Activated CD8-positive, alpha-beta memory T cell treated with anti-CD3 and anti-CD28 coated beads for 24 hours (primary cell): Measurements from ENCODE around the gene COL13A1.

Source experiments
- DNase-seq: peaks from one replicate; pipeline ENCODE4 v3.0.0-alpha.2; 2020

COL13A1 gene

DNA sequence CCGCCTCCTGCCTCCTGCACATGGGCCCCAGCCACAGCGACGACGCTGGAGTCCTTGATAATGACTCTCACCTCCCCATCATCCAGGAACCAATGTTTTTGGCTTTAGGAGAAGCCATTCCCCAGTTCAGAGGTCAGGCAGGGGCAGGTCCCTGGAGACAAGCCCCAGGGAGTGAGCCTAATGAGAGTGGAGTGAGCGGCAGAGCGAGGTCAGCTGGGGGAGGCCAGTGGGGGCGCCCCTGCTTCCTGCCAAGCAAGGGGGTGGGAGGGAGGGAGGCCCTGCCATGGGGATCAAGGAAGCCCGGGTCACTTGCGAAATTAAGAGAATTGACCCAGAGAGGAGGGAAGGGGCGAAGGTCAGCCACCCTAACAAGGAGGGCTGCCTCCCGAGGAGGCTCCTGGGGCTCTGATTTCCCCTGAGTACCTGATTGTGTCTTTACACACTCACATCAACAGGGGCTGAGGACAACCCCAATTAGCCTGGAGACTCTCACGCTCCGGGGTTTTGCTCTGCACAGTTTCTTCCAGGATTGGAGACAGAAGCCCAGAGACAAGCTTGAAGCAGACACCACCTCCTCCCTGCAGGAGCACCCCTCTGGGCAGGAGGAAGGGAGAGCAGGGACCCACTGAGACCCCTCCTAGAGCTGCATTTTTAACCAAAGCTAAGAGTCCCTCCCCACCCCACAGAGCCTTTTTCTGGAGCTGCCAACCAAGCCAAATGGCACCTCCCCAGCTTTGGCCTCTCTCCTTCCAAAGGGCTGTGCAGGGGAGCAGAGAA is 112.1 kb downstream of the COL13A1 start:
- no peak for DNase-seq

DNA sequence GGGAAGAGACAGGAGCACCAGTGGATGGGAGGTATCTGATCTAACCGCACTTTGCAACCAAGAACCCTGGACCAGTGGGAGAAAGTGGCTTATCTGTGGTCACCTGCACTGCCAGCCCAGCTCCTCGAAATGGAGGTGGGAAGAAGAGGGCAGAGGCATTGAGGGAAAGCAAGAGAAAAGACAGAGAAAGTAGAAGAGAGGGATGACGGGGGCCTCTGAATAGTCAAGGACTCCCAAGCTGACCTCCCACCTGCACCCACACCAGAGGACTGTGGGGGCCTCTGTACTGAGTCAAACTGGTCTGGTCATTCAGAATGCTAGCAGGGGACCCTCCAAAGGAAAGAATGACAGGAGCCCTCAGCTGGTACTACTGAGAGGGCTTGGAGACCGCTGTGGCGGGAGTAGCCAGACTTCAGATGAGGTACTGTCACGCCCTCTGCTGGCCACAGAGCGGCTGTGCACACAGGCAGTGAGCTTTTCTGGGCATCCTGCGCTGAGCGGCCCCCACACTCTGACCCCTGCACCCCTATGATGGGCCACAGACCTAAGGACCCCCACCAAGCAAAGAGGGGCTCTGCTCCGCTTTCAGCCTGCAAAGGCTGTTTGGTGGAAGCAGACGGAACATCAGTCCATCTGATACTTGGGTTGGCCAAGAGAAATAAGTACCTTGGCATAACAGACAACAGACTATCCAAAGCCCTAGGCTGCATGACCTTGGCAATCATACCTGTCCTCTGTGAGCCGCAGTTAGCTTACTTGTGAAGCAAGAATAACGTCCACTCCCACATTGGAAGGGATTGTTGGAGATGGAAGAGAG is 112.9 kb downstream of the COL13A1 start:
- DNase-seq, result peak; percentile 81

DNA sequence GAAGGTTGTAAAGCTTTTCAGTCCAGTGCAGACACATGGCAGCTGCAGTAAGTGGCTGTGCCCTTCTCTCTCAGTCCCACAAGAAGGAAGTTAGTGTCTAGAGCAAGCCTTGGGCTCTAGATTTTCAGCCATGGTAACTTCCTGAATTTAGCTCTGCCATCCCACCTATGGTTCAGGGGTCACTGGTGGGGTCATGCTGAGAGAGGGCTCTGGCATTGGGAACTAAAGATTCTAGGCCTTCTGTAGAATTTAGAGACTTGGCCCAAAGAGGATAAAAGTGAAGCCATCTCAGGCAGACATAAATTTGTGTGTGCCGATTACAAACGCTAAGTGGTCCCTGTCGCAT is 113.5 kb downstream of the COL13A1 start:
- DNase-seq, result no peak

DNA sequence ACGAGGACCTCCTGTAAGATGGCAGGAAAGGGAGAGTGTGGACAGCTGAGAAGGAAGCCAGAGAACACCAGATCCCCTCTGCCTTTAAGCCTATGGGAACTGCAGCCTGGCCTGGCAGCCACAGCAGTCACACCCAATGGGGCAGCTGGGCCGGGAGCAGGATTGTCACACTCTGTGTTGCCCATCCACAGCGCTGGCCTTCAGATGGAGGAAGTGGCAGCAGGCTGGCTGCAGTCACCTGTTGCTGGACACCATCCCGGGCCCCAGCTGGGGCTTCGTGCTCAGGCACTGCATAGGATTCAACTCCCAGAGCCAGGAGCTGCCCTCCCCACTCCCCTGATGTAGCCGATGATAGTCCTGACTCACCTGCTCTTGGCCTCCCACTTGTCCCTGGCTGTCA is 114.4 kb downstream of the COL13A1 start:
- no peak for DNase-seq

DNA sequence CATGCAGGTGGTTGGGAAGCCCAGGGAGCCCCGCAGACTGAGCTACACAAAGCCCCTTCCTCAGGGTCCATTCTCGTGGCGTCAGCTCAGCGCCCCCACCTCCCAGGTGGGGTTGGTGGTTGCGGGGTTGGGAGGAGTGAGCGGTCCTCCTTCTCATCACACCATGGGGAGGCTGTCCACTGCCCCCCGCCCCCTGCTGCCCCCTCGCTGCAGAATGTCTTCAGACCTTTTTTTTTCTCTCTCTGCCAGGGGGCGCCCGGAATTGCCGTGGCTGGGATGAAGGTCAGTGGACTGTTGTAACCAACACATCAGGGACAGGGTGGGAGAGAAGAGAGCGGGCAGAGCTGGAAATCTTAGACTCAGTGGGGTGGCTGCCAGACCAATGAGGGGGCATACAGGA is 116.3 kb downstream of the COL13A1 start:
- DNase-seq, result no peak

DNA sequence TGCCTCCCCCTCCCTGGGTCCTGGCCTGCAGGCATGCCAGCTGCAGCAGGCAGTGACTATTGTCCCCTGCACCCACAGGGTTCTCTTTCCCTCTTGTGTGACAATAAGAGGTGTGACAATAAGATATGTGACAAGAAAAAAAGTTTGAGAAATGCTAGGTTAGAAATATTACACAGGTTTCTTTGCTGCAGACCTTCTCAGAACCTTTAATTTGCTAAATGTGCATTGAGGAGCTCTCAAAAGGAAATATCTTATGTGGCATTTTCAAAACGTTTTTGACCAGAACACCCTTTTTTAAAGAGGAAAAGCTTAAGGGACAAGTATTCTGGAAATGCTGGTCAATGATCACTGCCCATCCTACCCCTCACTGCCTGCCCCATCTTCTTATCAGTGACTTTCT is 117.5 kb downstream of the COL13A1 start:
- no peak for DNase-seq

DNA sequence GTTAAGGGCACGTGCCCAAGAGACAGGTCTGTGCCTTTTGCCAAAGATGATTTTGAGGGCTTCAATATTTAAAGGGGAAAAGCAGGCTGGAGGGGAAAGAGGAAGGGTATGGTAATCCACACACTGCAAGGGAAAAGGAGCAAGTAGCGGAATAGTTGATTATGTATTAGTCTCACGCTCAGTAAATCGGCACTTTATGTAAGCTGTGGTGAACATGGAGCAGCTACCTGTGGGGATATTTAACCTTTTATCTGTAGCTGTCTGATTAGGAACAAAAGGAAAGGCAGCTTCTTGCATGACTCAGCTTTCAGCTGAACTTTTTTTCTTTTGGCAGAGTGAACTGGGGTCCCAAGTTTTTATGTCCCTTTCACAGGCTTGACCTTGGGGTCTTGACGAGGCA is 123.4 kb downstream of the COL13A1 start:
- DNase-seq, result no peak

DNA sequence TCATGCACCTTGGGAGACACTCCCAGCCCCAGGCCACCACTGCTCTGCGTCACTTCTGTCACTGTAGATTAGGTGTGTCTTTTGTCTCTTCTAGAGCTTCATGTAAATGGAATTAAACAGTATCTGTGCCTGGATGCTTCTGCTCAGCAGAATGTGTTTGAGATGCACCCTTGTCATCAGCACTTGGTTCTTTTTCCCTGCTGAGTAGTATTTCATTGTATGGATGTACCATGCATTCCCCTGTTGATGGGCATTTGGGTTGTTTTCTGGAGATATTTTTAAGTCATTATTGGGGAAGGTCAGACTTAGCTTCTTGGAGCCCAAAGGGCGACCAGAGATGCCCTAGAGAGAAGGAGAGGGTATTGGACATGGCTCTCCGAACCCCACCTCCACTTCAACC is 126.6 kb downstream of the COL13A1 start:
- DNase-seq, result no peak

DNA sequence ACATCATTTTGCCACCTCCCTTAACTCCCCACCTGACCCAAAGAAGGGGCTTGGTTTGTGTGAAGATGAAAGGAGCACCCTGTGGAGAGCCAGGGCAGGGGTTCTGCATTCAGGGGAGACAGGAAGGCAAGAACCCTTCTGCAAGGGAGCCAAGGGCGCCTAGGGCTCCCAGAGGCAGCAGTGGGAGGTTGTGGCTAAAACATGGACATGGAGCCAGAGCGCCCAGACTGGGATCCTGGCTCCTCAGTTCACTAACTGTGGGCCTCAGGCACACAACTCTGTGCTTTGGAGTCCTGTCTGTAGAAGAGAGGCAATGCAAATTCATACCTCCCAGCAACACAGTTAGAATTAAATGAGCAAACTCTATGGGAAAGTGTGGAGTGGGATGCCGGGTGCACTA is 127.9 kb downstream of the COL13A1 start:
- DNase-seq, result no peak

DNA sequence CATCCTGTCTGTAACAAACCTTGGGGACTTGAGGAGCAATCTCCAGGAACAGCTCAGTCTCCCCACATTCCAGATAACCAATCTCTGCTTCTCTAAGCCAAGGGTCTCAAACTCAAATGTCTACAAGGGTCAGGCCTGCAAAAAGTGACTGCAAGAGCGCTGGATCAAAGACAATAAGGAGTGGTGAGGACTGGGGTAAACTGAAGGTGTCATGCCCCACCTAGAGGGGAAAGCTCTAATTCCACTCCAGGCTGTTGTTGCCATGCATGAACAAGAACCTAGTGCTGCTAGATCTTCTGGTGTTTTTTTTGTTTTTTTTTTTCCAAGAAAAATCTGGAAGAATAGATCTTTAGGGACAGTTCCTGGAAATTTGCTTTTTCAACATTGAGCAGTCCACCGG is 133.1 kb downstream of the COL13A1 start:
- no peak for DNase-seq

DNA sequence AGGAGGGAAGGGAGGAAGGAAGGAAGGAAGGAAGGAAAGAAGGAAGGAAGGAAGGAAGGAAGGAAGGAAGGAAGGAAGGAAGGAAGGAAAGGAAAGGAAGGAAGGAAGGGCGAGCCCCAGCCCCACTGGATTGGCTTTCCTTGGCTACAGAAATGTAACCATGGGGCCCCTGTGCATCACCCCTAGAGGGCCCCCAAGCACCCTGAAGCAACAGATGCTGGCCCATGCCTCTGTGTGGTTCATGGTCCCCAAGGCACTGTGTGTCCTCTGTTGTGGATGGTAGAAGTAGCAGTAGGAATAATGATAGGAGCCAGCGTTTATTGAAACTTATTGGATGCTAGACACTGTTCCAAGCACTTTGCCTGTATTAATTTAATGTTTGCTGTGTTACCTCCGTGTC is 134.4 kb downstream of the COL13A1 start:
- DNase-seq, result no peak

DNA sequence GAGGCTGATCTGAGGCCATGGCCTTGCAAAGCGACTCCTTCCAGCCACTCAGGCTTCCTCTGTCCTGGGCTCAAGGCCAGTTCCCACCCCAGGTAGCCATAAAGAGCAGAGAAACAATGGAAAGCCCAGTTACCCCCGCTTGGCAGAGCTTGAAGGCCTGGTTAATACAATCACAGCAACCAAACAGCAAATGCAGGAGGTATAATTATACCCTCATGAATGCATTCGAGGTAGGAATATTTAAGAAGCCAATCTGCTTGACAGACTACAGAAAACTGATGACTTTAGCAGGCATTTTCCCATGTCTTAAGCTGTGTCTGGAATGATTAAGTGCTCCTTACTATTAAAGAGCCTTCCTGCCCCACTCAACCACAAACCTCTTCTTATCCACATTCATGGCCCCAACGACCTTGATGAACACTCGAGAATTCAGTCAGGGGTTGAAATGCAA is 136.9 kb downstream of the COL13A1 start:
- DNase-seq, result no peak

DNA sequence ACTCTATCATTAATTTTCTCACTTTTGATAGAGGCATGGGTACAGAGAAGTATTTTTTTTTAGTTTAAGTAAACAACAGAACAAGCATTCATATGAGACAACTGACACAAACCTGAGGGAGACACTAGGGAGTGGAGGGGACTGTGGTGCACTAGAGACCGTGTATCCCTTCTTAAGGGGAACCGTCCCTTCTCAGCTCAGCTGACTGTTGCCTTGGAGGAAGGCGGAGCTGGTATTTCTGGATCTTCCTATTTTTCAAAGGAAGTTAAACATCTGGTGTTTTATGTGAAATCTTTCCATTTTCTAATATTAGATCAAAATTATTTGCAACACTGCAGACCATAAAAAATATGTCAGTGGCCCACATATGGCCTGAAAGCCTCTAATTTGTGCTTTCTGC is 137.4 kb downstream of the COL13A1 start:
- DNase-seq, result no peak

DNA sequence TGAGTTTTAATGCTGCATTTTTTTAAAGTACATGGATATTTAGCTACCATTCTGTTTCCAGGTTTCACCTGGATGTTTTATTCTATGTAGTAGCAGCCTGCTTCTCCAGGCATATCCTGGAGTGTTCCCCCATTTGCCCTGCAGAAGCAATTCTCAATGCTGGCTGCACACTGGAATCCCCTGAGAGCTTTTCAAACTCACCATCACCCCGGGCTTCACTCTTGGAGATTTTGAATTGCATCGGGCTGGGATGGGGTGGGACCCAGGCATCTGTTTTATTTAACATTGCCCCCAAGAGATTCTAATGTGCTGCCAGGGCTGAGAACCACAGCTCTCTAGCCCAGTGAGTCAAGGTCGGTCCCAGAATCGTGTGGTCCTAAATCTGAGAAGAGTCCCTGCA is 137.8 kb downstream of the COL13A1 start:
- DNase-seq, result no peak

DNA sequence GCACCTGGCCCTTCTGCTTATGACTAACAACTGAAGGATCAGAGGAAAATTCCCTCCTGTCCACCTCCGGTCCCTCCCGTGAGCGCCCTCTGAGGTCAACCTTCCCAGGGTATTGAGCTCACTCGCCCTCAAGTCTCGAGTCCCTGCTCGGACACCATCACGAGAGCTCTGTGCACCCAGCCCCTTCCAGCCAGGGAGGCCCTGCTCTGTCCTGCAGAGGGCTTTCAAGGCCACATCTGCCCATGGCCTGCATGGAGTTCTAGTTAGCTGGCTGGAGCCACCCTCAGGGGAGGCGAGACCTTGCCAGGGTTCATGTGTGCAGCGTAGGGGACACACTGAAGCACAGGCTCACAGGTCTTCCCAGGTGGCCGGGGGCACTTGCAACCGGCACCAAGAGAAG is 140.0 kb downstream of the COL13A1 start:
- no peak for DNase-seq

DNA sequence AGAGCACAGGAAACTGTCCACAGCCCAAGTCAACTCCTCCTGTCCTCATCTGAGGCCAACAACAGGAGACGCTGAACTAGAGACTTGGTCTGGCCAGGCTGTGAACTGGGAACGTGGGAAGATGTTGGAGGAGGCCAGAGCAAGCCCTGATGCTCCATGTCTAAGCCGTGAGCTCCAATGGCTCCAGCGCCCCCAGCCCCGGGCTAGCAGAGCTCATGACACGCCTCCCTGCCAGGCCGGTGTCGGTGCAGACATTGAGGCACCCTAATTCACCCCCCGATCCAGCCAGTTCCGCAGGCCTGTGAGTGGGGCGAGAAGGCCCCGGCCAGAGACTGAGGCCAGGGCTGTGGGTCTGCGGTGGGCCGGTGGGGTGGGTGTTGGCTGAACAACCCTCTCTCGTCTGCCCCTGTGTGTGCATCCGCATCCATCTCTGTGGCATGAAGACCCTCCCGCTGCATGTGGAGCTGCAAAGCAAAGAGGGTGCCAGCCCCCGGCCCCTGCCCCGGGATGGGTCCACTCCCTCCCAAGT is 141.7 kb downstream of the COL13A1 start:
- DNase-seq, result no peak

DNA sequence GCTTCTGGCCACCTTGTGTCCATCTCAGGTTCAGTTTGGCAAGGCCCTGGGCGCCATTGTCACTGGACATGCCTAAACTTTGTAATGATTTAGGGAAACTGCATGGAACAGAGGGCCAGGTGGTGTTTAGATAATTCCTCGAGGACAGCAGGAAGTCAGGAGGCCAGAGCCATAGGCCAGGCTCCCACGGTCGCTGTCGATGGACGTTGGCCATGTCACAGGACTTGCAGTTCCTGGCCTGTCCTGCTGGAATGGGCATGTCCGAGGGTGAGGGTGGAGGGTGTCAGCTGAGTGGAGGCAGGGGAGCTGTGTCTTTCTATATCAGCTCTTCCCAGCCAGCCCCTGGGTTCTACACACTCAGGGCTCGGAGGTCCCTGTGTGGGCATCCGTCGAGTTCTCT is 143.1 kb downstream of the COL13A1 start:
- DNase-seq, result no peak

DNA sequence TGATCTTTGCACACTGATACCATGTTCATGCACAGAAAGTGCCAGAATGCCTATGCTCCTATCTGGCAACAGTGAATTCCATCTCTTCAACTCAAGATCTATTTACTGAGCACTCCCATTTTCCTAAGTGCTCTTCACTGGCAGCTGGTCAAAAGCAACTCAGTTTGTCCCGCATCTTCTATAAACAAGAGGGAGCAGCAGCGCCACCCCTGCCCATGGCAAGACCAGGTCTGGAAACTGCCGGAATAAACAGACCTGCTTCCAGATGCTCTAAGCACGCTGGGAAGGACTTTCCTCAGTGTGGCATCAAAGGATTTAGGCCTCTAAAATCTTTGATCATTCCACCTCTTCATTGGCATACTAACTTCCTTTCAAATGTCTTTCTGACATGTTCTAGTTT is 146.6 kb downstream of the COL13A1 start:
- no peak for DNase-seq

DNA sequence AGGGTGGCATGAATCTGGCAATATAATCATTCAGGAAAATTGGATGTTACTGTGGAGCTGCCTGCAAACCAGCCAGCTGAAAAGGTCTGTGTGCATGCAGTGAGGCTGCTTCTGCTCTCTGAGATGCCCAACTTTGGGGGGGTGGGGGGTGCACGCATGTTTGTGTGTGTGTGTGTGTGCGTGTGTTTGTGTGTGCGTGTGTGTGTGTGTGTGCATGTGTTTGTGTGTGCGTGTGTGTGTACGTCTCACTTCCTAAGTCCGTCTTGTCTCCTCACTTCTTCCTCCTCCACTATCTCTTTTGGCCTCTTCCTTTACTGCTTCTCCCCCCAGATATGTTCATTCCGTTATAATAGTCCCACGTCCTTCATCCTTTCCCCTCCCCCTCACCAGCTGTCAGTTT is 148.1 kb downstream of the COL13A1 start:
- DNase-seq, result no peak

DNA sequence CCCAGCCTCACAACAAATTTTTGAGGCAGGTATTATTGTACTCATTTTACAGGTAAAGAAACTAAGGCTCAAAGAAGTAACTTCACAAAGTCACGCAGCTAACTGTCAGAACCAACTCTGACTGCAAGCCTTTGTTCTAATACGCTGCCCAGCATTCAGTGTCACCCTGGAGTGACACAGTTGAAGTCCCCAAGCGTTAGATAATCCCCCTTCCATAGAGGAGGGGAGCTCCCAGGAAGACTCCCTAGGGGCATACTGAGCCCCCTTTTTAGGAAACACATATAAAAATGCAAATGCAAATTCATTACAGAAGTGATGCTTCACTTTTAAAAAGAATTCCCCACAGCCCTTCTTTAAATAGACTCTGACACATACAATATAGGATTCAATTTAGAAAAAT is 150.0 kb downstream of the COL13A1 start:
- DNase-seq, result no peak

DNA sequence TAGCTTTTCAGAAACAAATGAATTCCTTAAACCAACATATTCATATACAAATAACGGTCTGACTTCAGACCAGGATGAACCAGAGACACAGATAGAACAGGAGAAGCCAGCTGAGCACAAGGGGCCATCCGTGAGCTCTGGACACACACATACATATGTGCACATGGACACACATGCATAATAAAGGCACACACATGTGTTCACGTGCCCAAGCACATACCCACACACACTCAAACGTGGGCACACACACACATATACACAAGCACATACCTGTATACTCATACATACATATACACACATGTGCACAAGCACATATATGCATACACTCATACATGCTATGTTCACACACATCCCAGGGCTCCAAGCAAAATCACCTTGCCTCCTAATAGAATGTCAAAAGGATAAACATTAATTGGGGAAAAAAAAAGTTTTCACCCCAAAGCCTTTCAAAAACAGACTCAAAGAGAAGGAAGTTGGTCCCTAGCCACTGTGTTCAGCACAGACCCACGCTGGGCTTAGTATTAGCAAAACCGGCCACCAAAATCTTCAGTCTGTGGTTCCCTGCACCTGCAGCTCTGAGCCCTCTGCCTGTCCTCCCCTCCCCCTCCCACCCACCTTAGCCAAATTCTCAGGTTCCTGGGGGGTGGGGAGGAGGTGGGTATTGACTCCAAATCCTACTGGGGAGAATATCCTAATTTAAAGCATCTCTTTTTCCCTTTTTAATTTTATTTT is 150.5 kb downstream of the COL13A1 start:
- no peak for DNase-seq

DNA sequence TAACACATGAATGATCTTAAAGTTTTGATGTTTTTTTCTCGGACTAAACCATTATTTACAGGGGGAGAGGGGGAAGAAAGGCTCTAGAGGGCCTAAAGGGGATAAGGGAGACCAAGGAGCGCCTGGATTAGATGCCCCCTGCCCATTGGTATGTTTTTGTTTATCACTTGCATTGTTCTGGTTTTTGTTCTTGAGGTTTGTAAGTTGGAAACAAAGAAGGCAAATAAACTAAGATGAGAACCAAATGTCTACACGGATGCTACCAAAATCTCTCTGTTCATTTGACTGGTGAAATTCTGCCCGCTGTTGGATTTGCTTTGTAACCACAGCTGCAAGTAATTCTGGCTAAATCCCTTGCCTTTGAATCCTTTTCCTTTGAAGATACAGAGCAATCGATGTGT is 151.1 kb downstream of the COL13A1 start:
- DNase-seq, result no peak

DNA sequence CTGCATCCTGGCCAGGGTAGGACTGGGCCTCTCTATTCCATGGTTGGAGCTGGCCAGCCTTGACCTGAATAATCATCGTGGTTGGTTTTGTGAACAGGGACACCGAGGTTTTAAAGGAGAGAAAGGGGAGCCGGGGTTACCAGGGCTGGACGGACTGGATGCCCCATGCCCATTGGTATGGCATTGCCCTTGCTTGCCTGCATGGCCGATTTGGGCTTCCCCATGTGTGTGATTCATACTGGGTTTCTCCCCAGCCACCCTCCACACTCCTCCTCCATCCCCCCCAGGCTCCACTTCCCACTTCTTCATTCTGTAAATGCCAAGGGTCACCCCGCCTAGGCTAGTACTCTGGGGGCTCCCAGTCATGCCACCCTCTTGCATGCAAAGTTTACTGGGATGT is 152.1 kb downstream of the COL13A1 start:
- no peak for DNase-seq
